ENCODE data around the gene PRR36. TPM values are rescaled to one million over a fixed set of nuclear protein-coding genes. Genes with fewer than 3 reads are reported as not detected.

PRR36 gene
- total RNA-seq, 1 experiment from 2014 or later = 3.3 TPM

DNA sequence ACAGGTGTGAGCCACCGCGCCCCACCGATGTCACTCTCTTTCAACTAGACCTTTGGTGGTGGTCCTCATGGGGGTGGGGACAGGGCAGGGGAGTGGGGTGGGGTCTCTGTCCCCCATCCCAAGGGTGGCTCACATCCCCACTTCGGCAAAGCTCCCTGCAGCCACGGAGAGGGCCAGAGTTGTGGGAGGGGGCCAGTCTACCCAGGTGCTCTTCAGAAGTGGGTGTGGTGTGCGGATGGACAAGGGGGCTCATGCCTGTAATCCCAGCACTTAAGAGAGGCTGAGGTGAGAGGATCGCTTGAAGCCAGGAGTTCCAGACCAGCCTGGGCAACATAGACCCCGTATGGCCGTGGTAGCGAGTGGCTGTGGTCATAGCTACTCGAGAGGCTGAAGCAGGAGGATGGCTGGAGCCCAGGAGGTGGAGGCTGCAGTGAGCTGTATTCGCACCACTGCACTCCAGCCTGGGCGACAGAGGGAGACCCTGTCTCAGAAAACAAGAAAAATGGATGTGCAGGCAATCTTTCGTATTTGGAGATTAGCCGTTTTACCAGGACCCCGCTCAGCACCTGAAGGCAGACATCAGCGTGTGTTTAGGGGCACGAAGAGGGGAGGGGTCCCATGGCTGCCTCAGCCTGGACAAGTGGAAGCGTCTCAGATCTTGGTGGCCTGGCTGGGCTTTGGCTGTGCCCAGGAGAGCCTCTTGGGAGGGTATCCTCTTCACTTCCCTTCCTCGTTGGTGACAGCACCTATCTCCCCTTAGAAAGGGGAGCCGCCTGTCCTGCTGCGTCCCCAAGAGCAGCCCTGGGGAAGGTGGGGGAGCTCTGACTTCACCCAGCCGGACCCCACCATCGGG is 41.3 kb upstream of the PRR36 start:
- POLR2A ChIA-PET (ENCODE audit: low non-redundant PET) = no interaction called here
- Histone ChIP-seq H3K4me1 (ENCODE audit: insufficient read depth, low read length, poor library complexity, severe bottlenecking) (peaks cover 28% of the 10 kb centered on the region), H3K36me3 (ENCODE audit: insufficient read depth, low read length, poor library complexity, severe bottlenecking) (peaks cover 12% of the 10 kb centered on the region), H3K4me3 (ENCODE audit: low read depth, low read length, poor library complexity, severe bottlenecking) (peak overlapping the region; percentile 51), H3K27ac (ENCODE audit: low read depth, low read length, poor library complexity, severe bottlenecking) (no peak overlapping the region), H3K9me3 (ENCODE audit: low read depth, low read length, poor library complexity, severe bottlenecking) (no peaks in the 10 kb centered on the region), H3K27me3 (replicated peaks; ENCODE audit: insufficient read depth, low read depth, low read length, poor library complexity) (peaks cover 12% of the 10 kb centered on the region)
- TF ChIP-seq CTCF (conservative IDR thresholded peaks at IDR 0.05; ENCODE audit: low read depth, low read length) = no peak
- no peak for TF ChIP-seq EZH2 (IDR thresholded peaks at IDR 0.05; ENCODE audit: borderline replicate concordance, low read depth, low read length, poor library complexity, severe bottlenecking)
- intact Hi-C loops (cut with micrococcal nuclease; ENCODE audit: unreplicated experiment) = no loop called here
- no peak for DNase-seq (ENCODE audit: low spot score)
- no TSS peak for BruUV-seq (replicated peaks)
- CTCF ChIA-PET = no interaction called here

- POLR2A ChIA-PET (ENCODE audit: low non-redundant PET) = no interaction called here
Measured at GRCh38 chr19:7914598-7915045, 40.4 kb upstream of the PRR36 start, which contains the start of gene TGFBR3L. Gene TGFBR3L (plus strand): TSS chr19:7914830.

GRCh38 chr19:7914099-7914498 is 39.9 kb upstream of the PRR36 start:
- TF ChIP-seq CTCF (conservative IDR thresholded peaks at IDR 0.05; ENCODE audit: low read depth, low read length) = no peak
- no peak for TF ChIP-seq EZH2 (IDR thresholded peaks at IDR 0.05; ENCODE audit: borderline replicate concordance, low read depth, low read length, poor library complexity, severe bottlenecking)
- Histone ChIP-seq H3K9me3 (ENCODE audit: low read depth, low read length, poor library complexity, severe bottlenecking) (no peaks in the 10 kb centered on the region), H3K27me3 (replicated peaks; ENCODE audit: insufficient read depth, low read depth, low read length, poor library complexity) (peaks cover 12% of the 10 kb centered on the region), H3K4me3 (ENCODE audit: low read depth, low read length, poor library complexity, severe bottlenecking) (no peak overlapping the region), H3K36me3 (ENCODE audit: insufficient read depth, low read length, poor library complexity, severe bottlenecking) (peaks cover 19% of the 10 kb centered on the region), H3K4me1 (ENCODE audit: insufficient read depth, low read length, poor library complexity, severe bottlenecking) (peaks cover 23% of the 10 kb centered on the region), H3K27ac (ENCODE audit: low read depth, low read length, poor library complexity, severe bottlenecking) (no peak overlapping the region)
- no peak for DNase-seq (ENCODE audit: low spot score)
- POLR2A ChIA-PET (ENCODE audit: low non-redundant PET) = no interaction called here
- CTCF ChIA-PET = no interaction called here
- intact Hi-C loops (cut with micrococcal nuclease; ENCODE audit: unreplicated experiment) = no loop called here
- no TSS peak for BruUV-seq (replicated peaks)

More at GRCh38 chr19:7914598-7915045, 40.4 kb upstream of the PRR36 start, which contains the start of gene TGFBR3L:
- H3K4me3 ChIP-seq (ENCODE audit: low read depth, low read length, poor library complexity, severe bottlenecking) = no peak within 1 kb of the TSS
- no peak for DNase-seq (ENCODE audit: low spot score)
- H3K27me3 ChIP-seq (replicated peaks; ENCODE audit: insufficient read depth, low read depth, low read length, poor library complexity) = peaks cover 12% of the 10 kb centered on the region
- H3K36me3 ChIP-seq (ENCODE audit: insufficient read depth, low read length, poor library complexity, severe bottlenecking) = peaks cover 19% of the 10 kb centered on the region
- no peak within 1 kb of the TSS for H3K27ac ChIP-seq (ENCODE audit: low read depth, low read length, poor library complexity, severe bottlenecking)
- TF ChIP-seq CTCF (conservative IDR thresholded peaks at IDR 0.05; ENCODE audit: low read depth, low read length) (no peak), EZH2 (IDR thresholded peaks at IDR 0.05; ENCODE audit: borderline replicate concordance, low read depth, low read length, poor library complexity, severe bottlenecking) (no peak)
- intact Hi-C loops (cut with micrococcal nuclease; ENCODE audit: unreplicated experiment) = no loop called here
- CTCF ChIA-PET = no interaction called here
- BruUV-seq (replicated peaks) = no TSS peak
- no peaks in the 10 kb centered on the region for H3K9me3 ChIP-seq (ENCODE audit: low read depth, low read length, poor library complexity, severe bottlenecking)
- H3K4me1 ChIP-seq (ENCODE audit: insufficient read depth, low read length, poor library complexity, severe bottlenecking) = peaks cover 25% of the 10 kb centered on the region

All from A673 (cell line).